Breast epithelium (tissue), 4 donors: ENCODE data around the gene PPIAL4G. TPM values are rescaled to one million over a fixed set of nuclear protein-coding genes. Genes with fewer than 3 reads are reported as not detected.
"Not testable (repeated sequence)": the region's sequence is repeated elsewhere in the genome, so short reads cannot be mapped to it uniquely, and the experiment has no call there.

Source experiments
- DNase-seq, 2 donors: peaks; one replicate each; pipeline ENCODE4 v3.0.0-alpha.2; 2019; ENCODE audit warnings: low spot score in 2 of 2
- H3K27ac ChIP-seq, 2 donors: fragments of 200-600 bp; sonication (generic) in 1 of 2; one replicate each; pipeline ENCODE4 v1.5.1; 2016 to 2019; ENCODE audit warnings: mild to moderate bottlenecking in 1 of 2
- H3K27me3 ChIP-seq, 2 donors: fragments of 200-600 bp; sonication (generic) in 1 of 2; one replicate each; pipeline versions ENCODE4 v1.5.1 to v1.6.0; 2017 to 2019; ENCODE audit warnings: control low read depth in 1 of 2, mild to moderate bottlenecking in 1 of 2
- H3K36me3 ChIP-seq: fragments of 200-600 bp; one replicate; pipeline ENCODE4 v1.5.1; 2019
- H3K4me1 ChIP-seq, 2 donors: fragments of 200-600 bp; sonication (generic); one replicate each; pipeline ENCODE4 v1.5.1; 2016 to 2019; ENCODE audit warnings: control low read depth in 1 of 2
- H3K4me3 ChIP-seq, 3 donors: fragments of 200-600 bp; sonication (generic); 1 replicate in 2 of 3; 2 replicates in 1 of 3; pipeline ENCODE4 v1.5.1; 2016 to 2019; ENCODE audit warnings: mild to moderate bottlenecking in 3 of 3, moderate library complexity in 2 of 3
- H3K9me3 ChIP-seq, 2 donors: fragments of 200-600 bp; sonication (generic) in 1 of 2; one replicate each; pipeline ENCODE4 v1.5.1; 2016 to 2019; ENCODE audit warnings: control low read depth in 1 of 2
- POLR2A ChIP-seq: fragments of 450-650 bp; IDR thresholded peaks from one replicate; pipeline ENCODE4 v1.6.1; 2016; ENCODE audit warnings: antibody characterized with exemption, mild to moderate bottlenecking, moderate library complexity
- POLR2AphosphoS5 ChIP-seq, 3 donors: sonication (generic); formaldehyde crosslinking; IDR thresholded peaks; one replicate each; pipeline ENCODE4 v1.6.1; 2017; ENCODE audit warnings: antibody characterized with exemption in 3 of 3
- intact Hi-C: fragments of 100-400 bp; cut with DNase I; formaldehyde crosslinking; loops from one replicate; pipeline ENCODE4 v1.15.1; 2023; ENCODE audit warnings: low total_unique reads
- total RNA-seq, 3 donors: library from RNA; depleted of rRNA; stranded (reverse); fragments of >200 nt; gene quantifications; one replicate each; pipeline ENCODE4 v1.1.0, GENCODE V29; 2016
- TF ChIP-seq, protein P1 (sequence below), 3 donors: fragments of 450-650 bp; IDR thresholded peaks; one replicate each; pipeline ENCODE4 v1.5.1; 2016 to 2017; ENCODE audit warnings: antibody characterized with exemption in 3 of 3, mild to moderate bottlenecking in 3 of 3, moderate library complexity in 3 of 3

The PPIAL4G gene
- total RNA-seq, 3 donors from 2014 or later = under 0.01 to 0.15 TPM; not detected in 1

- DNase-seq, H3K36me3 ChIP-seq, H3K9me3 ChIP-seq, H3K27me3 ChIP-seq, H3K4me1 ChIP-seq, intact Hi-C loops: not testable (repeated sequence)
- Histone ChIP-seq H3K4me3 (peak overlapping the region; percentile 54 to 88 (median 65)), H3K27ac (peak overlapping the region; percentile 88)
Measured at GRCh38 chr1:148459694-148460093, 23.4 kb downstream of the PPIAL4G start.

GRCh38 chr1:148458901-148459581 is 24.1 kb downstream of the PPIAL4G start:
- peak overlapping the region; percentile 88 for H3K27ac ChIP-seq
- peak in 1 of 2 donors; percentile 27 for DNase-seq

GRCh38 chr1:148458398-148458797 is 24.7 kb downstream of the PPIAL4G start:
- Histone ChIP-seq H3K4me3 (peak overlapping the region; percentile 54 to 88 (median 65)), H3K27ac (peak overlapping the region; percentile 88)
- DNase-seq, H3K9me3 ChIP-seq, H3K4me1 ChIP-seq, H3K27me3 ChIP-seq, intact Hi-C loops, H3K36me3 ChIP-seq: not testable (repeated sequence)

More at GRCh38 chr1:148458901-148459581, 24.1 kb downstream of the PPIAL4G start:
- H3K27me3 ChIP-seq, H3K9me3 ChIP-seq, intact Hi-C loops, H3K4me1 ChIP-seq, H3K36me3 ChIP-seq: not testable (repeated sequence)
- H3K4me3 ChIP-seq = peak overlapping the region; percentile 54 to 88 (median 65)

- H3K4me1 ChIP-seq, DNase-seq, H3K9me3 ChIP-seq, H3K27ac ChIP-seq, H3K27me3 ChIP-seq, intact Hi-C loops, H3K36me3 ChIP-seq, H3K4me3 ChIP-seq: not testable (repeated sequence)
Measured at GRCh38 chr1:148452845-148453244, 30.3 kb downstream of the PPIAL4G start.

GRCh38 chr1:148439654-148440325 is 43.3 kb downstream of the PPIAL4G start:
- DNase-seq, H3K4me1 ChIP-seq, intact Hi-C loops, H3K4me3 ChIP-seq, H3K27me3 ChIP-seq, H3K9me3 ChIP-seq, H3K36me3 ChIP-seq, H3K27ac ChIP-seq: not testable (repeated sequence)

DNA sequence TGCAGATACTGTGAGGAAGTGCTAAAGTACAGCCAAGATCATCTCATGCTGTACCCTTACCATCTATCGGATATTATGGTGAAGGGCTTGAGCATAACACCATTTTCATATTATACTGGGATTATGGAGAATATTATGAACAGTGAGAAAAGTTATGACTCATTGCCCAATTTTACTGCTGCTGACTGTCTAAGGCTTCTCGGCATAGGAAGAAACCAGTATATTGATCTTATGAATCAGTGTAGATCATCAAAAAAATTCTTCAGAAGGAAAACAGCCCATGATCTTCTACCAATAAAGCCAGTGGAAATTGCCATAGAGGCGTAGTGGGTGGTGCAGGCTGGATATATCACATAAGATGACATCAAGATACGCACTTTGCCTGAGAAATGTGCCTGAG is 47.7 kb downstream of the PPIAL4G start:
- DNase-seq = no peak
- peak overlapping the region in 1 of 2 donors; percentile 19 for H3K27ac ChIP-seq
- TF ChIP-seq, protein P1, sequence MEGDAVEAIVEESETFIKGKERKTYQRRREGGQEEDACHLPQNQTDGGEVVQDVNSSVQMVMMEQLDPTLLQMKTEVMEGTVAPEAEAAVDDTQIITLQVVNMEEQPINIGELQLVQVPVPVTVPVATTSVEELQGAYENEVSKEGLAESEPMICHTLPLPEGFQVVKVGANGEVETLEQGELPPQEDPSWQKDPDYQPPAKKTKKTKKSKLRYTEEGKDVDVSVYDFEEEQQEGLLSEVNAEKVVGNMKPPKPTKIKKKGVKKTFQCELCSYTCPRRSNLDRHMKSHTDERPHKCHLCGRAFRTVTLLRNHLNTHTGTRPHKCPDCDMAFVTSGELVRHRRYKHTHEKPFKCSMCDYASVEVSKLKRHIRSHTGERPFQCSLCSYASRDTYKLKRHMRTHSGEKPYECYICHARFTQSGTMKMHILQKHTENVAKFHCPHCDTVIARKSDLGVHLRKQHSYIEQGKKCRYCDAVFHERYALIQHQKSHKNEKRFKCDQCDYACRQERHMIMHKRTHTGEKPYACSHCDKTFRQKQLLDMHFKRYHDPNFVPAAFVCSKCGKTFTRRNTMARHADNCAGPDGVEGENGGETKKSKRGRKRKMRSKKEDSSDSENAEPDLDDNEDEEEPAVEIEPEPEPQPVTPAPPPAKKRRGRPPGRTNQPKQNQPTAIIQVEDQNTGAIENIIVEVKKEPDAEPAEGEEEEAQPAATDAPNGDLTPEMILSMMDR (IDR thresholded peaks at IDR 0.05) = no peak
- TF ChIP-seq POLR2AphosphoS5 (IDR thresholded peaks at IDR 0.05) (no peak), POLR2A (no peak)
- H3K4me3 ChIP-seq = no peak overlapping the region
- peaks cover 0 to 2% of the 10 kb centered on the region in 2 donors for H3K4me1 ChIP-seq
- no peaks in the 10 kb centered on the region for H3K36me3 ChIP-seq
- intact Hi-C loops = no loop called here
- no peaks in the 10 kb centered on the region for H3K9me3 ChIP-seq
- no peaks in the 10 kb centered on the region for H3K27me3 ChIP-seq

DNA sequence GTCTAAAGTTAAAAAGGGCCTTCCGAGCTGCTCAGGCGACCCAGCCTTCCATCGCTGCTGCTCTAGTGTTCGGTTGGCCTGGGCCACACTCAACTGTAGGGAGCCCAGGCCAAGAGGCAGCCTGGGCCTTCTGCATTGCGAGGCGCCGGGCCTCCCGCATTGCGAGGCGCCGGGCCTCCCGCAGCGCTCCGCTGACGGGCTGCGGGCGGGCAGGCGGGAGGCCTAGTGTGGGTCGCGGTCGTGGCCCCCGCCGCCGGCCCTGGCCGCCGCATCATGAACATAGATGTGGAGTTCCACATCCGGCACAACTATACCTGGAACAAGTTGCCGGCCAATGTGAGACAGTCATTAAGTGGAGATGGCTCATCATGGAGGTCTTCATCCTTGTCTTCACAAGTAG is 48.3 kb downstream of the PPIAL4G start:
- Histone ChIP-seq H3K9me3 (no peaks in the 10 kb centered on the region), H3K4me3 (no peak overlapping the region), H3K27ac (no peak overlapping the region), H3K4me1 (peaks cover 0 to 2% of the 10 kb centered on the region in 2 donors), H3K27me3 (no peaks in the 10 kb centered on the region), H3K36me3 (no peaks in the 10 kb centered on the region)
- no peak for TF ChIP-seq POLR2AphosphoS5 (IDR thresholded peaks at IDR 0.05)
- no peak for TF ChIP-seq POLR2A
- TF ChIP-seq, protein P1 (IDR thresholded peaks at IDR 0.05) = no peak
- DNase-seq = no peak
- intact Hi-C loops = no loop called here
